ENCODE measurements around the gene ATAD3B.

DNA sequence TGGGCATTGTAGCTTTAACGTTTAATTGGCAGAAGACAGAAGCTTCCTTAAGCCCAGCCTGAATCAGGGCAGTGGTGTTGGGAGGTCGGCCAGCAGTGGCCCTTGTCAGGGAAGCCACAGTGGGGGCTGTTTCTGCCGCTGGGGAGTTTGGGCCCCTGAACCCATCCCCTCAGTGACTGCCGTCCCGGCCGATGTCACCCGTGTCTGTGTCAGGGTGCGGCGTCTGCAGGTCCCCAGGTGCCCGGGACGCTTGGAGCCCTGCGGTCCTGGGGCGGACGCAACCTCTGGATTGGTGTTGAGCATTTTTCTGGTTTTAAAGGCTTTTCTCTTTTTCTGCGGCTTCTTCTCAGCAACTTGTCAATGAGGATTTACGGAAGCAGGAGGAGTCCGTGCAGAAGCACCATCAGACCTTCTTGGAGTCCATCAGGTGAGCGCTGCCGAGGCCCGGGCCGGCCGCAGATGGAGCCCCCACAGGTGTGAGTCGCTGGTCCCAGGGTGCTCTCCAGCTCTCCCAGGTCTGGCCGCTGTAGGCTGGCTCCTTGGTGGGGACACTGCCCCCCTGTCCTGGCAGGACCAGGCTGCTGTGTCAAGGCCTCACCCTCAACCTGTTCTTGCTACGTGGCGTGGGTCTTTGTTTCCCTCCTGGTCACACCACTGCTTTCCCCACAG lies 19.7 kb upstream of the ATAD3B start:
- TF ChIP-seq EZH2 (IDR thresholded peaks at IDR 0.05; ENCODE audit: insufficient read depth, low read length), result no peak
- TF ChIP-seq, protein P1, sequence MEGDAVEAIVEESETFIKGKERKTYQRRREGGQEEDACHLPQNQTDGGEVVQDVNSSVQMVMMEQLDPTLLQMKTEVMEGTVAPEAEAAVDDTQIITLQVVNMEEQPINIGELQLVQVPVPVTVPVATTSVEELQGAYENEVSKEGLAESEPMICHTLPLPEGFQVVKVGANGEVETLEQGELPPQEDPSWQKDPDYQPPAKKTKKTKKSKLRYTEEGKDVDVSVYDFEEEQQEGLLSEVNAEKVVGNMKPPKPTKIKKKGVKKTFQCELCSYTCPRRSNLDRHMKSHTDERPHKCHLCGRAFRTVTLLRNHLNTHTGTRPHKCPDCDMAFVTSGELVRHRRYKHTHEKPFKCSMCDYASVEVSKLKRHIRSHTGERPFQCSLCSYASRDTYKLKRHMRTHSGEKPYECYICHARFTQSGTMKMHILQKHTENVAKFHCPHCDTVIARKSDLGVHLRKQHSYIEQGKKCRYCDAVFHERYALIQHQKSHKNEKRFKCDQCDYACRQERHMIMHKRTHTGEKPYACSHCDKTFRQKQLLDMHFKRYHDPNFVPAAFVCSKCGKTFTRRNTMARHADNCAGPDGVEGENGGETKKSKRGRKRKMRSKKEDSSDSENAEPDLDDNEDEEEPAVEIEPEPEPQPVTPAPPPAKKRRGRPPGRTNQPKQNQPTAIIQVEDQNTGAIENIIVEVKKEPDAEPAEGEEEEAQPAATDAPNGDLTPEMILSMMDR (IDR thresholded peaks at IDR 0.05; ENCODE audit: insufficient read depth, low read depth, low read length), result no peak
